Tongue (tissue), 2 donors: ENCODE measurements around the gene LHX6. TPM values are rescaled to one million over a fixed set of nuclear protein-coding genes. Genes with fewer than 3 reads are reported as not detected.
A peak's percentile ranks its signal among the peaks of the same experiment; 100 is the strongest.

Source experiments
- DNase-seq: peaks from one replicate; pipeline ENCODE4 v3.0.0-alpha.2; 2015
- total RNA-seq: library from RNA; depleted of rRNA; stranded (reverse); fragments of >200 nt; gene quantifications from one replicate; pipeline ENCODE4 v1.2.3, GENCODE V29; 2014

LHX6 gene
- total RNA-seq, 1 donor from 2014 or later = 5.4 TPM

DNA sequence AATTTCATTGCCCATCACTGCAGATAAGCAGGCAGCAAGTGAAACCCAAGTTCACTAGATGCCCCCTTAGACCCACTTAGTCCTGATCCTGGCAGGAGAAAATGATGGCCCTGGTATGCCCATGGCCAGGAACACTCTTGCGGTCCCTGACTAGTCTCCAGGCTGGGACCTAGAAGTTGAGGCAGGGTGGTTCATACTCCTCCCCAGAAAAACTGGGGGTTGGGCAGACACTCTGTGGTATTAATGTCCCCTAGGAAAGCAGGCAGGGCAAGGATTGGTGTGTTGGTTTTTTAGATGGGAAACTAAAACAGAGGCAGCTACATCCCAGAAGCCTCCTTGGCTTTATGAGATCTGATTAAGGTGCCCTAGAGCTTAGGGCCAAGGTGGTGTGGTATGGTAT is 13.1 kb downstream of the LHX6 start:
- no peak for DNase-seq

- DNase-seq = no peak
Observed at GRCh38 chr9:122214507-122214906, 14.2 kb downstream of the LHX6 start.

GRCh38 chr9:122213589-122214413 is 15.0 kb downstream of the LHX6 start:
- peak; percentile 90 for DNase-seq

GRCh38 chr9:122213102-122213588 is 15.6 kb downstream of the LHX6 start:
- DNase-seq = no peak

GRCh38 chr9:122212473-122213004 is 16.2 kb downstream of the LHX6 start:
- DNase-seq = no peak

- no peak for DNase-seq
Observed at GRCh38 chr9:122209451-122209850, 19.3 kb downstream of the LHX6 start.

- DNase-seq = no peak
Observed at GRCh38 chr9:122207096-122207495, 21.7 kb downstream of the LHX6 start.

DNA sequence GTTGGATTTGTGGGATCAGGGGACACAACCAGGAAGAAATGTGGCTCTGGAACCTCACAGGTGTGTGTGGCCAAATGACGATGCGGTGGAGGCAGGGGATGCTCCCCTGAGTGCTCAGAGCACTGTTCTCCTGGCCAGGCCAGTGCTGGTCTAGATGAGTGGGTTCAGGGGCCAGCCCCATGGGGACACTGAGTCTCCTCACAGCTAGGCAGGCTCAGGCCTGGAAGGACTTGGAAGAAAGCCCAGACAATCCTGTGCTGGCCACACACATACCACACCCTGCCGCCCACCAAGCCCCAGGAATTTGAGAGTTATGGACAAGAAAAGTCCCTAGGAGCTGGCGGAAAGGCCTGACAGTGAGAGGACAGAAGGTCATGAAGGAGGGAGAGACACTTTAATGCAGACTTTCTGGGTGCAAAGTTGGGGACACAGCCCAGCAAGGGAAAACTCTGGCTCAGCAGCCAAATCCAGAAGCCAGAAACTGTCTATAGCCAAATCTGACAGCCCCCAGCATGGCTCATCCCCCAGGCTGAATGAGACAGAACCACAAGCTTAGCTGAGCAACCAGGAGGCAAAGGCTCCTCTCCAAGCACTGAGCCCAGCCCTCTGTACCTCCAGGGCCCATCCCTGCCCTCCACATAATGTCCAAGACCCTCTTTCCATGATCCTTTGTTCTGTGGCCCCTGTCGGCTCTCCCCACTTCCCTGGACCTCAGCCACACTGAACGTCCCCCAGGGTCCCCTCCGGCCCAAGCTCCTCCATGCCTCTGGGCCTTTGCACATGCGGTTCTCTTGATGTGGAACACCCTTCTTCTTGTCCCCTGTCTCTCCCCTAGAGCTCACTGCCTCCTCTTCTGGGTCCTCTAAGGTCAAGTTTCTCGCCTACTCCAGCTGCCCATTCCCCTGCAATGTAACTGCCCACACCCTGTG is 22.4 kb downstream of the LHX6 start:
- peak; percentile 47 for DNase-seq

DNA sequence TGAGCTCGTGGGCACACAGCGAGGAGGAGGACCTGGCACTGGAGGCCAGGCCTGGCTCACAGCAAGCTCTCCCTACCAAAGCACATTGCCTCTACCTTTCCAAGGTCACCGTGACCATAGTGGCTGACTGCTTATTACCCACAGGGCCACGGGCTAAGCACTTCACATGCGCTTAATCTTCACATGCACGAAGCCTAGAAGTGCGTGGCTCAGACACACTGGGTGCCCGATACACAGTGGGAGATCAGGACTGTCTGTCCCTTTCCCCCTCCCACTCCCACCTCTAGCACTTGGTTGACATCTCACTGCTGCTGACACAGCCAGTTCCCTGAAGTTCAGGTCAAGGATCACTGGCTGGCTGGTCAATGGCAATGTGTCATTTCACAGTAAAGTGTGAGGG is 23.6 kb downstream of the LHX6 start:
- no peak for DNase-seq

DNA sequence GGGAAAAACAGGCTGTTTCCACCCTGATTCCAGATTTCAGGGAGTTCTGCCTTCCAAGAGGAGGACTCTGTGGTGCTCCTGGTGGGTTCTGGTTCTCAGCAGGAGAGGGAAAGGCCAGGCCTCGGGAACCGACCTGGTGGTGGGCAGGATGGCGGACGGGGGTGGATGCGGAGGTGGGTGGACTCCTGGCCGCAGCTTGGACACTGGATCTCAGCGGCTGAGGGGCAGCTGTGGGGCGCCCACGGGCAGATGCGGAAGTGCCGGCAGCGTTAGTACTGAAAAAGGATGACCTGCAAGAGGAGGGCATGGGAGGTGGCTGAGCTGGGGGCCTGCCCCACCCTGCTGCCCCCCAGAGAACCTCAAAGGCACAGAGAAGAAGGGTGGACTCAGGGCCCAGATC is 24.3 kb downstream of the LHX6 start:
- DNase-seq = no peak

DNA sequence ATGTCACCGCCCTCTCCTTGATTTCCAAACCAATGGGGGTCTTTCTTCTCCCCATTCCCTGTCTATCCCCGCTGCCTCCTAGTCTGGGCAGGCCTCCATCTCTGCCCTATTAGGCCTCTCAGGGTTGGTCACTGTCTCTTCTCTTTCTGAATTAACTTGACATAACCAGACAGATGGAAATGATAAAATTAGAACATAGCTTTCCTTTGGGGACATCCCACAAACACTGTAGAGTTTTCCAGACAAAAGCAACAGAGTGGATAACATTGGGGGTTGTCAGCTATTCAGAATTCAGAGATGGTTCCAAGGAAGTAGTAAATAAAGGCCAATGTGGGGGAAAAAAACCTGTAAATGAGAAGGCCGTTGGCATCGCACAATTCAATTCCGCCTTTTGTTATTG is 24.7 kb downstream of the LHX6 start:
- peak; percentile 63 for DNase-seq

GRCh38 chr9:122202111-122202510 is 26.6 kb downstream of the LHX6 start:
- DNase-seq = no peak

DNA sequence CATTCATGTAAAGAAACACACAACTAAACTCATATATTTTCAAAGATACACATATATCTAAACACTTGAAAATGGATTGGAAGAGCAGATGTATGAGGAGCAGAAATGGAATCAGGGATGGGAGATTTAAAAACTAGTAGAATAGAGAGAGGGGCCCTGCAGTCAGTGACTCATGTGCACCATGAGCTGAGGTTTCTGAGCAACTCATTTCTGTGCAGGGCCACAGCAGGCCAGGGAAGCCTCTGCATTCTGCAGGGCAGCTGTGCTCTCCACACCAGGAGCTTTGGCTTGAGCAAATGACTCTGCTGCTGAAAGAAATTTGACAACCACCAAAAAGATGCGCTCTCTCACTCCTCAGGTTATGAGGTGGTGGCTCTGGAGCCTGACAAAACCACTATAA is 27.1 kb downstream of the LHX6 start:
- no peak for DNase-seq

DNA sequence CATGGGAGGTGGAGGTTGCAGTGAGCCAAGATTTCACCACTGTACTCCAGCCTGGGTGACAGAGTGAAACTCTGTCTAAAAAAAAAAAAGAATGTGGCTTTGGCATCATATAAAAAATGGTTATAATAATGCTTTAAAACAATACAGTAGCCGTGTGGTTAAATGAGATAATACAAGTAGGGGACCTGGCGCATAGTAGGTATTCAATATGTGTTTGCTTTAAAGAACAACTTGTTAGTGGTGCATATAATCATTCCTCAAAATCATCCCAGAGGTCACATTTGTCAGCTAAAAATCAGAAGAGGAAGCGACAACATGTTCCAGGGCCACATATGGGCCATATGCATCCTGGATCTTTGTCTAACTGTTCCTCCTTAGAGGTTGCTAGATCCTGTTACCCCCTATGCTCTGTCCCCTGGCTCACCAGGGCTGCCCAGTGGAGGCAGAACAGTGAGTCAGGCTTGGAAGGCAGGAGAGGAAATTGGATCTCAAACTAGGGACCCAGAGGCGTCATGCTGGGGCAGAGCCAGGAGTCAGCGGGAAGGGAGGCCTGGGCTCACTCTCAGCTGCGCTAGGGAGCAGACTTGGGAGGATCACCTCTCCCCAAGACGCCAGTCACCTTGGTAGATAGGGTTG is 27.7 kb downstream of the LHX6 start:
- DNase-seq = peak; percentile 46

- no peak for DNase-seq
Observed at GRCh38 chr9:122197882-122198281, 30.9 kb downstream of the LHX6 start.

GRCh38 chr9:122197426-122197825 is 31.3 kb downstream of the LHX6 start:
- no peak for DNase-seq

DNA sequence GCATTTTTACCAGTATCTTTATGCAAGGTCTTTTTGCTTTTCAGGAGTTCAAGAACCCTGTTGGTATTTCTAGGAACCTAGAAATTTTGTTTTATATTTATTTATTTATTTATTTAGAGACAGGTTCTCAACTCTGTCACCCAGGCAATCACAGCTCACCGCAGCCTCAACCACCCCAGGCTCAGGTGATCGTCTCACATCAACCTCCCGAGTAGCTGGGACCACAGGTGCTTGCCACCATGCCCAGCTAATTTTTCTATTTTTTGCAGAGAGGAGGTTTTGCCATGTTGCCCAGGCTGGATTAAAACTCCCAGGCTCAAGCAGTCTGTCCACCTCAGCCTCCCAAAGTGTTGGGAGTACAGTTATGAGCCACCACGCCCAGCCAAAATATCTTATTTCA is 32.9 kb downstream of the LHX6 start:
- no peak for DNase-seq

DNA sequence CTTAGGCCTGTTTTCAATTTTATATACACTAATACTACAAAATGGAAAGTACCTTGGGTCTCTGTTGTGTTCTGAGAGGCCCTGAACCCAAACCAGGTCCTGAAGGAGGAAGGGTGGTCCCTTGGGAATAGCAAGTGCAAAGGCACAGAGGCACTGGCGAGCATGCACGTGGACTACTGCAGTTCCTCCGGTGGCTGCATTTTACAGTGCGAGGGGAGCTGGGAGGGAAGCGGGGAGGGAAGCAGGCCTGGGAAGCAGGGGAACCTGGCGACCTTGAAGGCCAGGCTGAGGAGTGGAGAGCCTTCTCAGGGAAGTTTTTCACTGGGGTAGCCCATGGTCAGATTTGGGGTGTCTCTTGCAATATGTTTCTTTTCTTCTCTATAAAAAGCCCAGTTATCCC is 35.1 kb downstream of the LHX6 start:
- no peak for DNase-seq

GRCh38 chr9:122192914-122193525 is 35.7 kb downstream of the LHX6 start:
- DNase-seq = no peak

DNA sequence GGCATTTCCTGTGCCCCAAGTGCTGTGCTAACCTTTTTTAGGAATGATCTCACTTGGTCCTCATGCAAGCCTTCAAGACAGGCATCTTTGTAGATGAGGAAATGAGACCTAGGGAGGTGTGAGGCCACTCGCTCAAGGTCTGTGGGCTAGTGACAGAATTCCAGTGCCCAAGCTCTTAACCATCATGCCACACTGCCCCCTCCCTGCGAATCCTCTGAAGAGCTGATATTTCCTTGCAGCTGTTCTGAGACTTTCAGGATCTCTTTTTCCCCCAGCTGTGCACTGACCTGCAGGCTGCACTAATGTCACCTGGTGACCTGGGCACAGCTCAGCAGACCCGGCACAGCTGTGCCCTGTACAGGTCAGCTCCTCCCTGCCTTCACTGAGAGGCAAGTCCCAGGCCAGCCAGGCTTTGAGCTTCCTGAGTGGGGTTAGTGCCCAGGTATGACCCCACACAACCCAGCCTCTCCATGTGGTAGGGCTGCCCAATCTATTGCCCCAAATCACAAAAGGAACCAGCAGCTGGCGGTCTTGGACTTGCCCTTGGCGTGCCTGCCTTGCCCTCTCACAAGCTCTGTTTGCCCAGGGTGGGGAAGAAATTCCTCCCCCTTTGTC is 36.4 kb downstream of the LHX6 start:
- DNase-seq = no peak

DNA sequence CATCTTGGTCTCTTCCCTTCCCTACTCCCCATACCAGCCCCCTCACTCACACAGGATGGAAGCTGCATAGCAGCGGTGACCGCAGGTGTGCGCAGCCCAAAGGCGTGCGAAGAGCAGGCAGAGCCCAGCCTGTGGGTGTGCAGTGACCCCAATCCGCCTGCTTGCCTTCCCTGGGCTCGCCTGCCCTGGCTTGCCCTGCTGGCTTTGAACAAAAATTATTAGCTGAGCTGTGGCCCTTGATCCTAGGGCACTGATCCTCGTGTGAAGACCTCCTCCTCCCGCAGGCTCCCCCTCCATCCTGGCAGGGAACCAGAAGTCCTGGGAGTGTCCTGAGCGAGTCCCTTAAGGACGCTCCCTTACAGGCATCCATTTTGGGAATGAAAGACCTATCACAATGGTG is 37.2 kb downstream of the LHX6 start:
- DNase-seq = no peak
